HEK293 (cell line): ENCODE data around the gene CEBPZ.

ENCODE experiments used
- CTCF ChIA-PET: fragments of 350-600 bp; formaldehyde crosslinking; extraction: SDS; loops from one replicate; lab custom pipeline; 2021; ENCODE audit warnings: antibody characterized with exemption; lab: Yijun Ruan, JAX
- POLR2A ChIA-PET: fragments of 300-600 bp; formaldehyde crosslinking; extraction: SDS; loops from one replicate; lab custom pipeline; 2020; ENCODE audit warnings: antibody characterized with exemption, inconsistent platforms; lab: Yijun Ruan, JAX
- H3K27ac ChIP-seq: fragments of 200-500 bp; sonication (Bioruptor generic); 2 replicates; pipeline ENCODE4 v1.5.1; 2014; ENCODE audit warnings: low read depth, low read length, control low read depth, inconsistent platforms; ENCODE audit errors: extremely low read depth
- H3K36me3 ChIP-seq, 2 experiments: fragments of 200-500 bp in 1 of 2; sonication (Bioruptor generic) in 1 of 2; 1 replicate in 1 of 2; 2 replicates in 1 of 2; pipeline ENCODE4 v1.5.1; 2014 to 2017; ENCODE audit warnings: inconsistent platforms in 2 of 2, low read length in 2 of 2; ENCODE audit not compliant: control insufficient read depth in 2 of 2, insufficient read depth in 1 of 2
- H3K4me1 ChIP-seq: fragments of 200-500 bp; sonication (Bioruptor generic); 2 replicates; pipeline ENCODE4 v1.5.1; 2014; ENCODE audit warnings: mild to moderate bottlenecking, low read length, inconsistent platforms; ENCODE audit not compliant: control insufficient read depth, insufficient read depth
- H3K4me3 ChIP-seq: 2 replicates; pipeline ENCODE4 v1.5.1; 2011; ENCODE audit warnings: low read depth, mild to moderate bottlenecking, control low read depth, low read length, moderate library complexity
- H3K9me3 ChIP-seq: fragments of 200-500 bp; sonication (Bioruptor generic); 2 replicates; pipeline ENCODE4 v1.5.1; 2014; ENCODE audit warnings: low read depth, low read length, inconsistent platforms; ENCODE audit not compliant: control insufficient read depth, insufficient read depth
- KLF16 ChIP-seq: fragments of 450-650 bp; formaldehyde crosslinking; IDR thresholded peaks from 2 replicates; pipeline ENCODE4 v1.5.1; 2017; ENCODE audit warnings: missing biosample characterization, missing genetic modification characterization
- SCRT2 ChIP-seq: fragments of 450-650 bp; formaldehyde crosslinking; IDR thresholded peaks from 2 replicates; pipeline ENCODE4 v1.5.1; 2016; ENCODE audit warnings: missing biosample characterization, missing genetic modification characterization
- SP2 ChIP-seq: fragments of 450-650 bp; formaldehyde crosslinking; IDR thresholded peaks from 2 replicates; pipeline ENCODE4 v1.5.1; 2016; ENCODE audit warnings: missing biosample characterization, missing genetic modification characterization
- SP3 ChIP-seq: fragments of 450-650 bp; formaldehyde crosslinking; IDR thresholded peaks from 2 replicates; pipeline ENCODE4 v1.5.1; 2016; ENCODE audit warnings: missing biosample characterization, missing genetic modification characterization
- WT1 ChIP-seq: fragments of 450-650 bp; formaldehyde crosslinking; IDR thresholded peaks from 2 replicates; pipeline ENCODE4 v1.5.1; 2016; ENCODE audit warnings: missing biosample characterization, missing genetic modification characterization
- ZBTB7A ChIP-seq: fragments of 450-650 bp; formaldehyde crosslinking; IDR thresholded peaks from 2 replicates; pipeline ENCODE4 v1.5.1; 2016; ENCODE audit warnings: low read depth, missing biosample characterization, missing genetic modification characterization
- ZBTB8A ChIP-seq: fragments of 450-650 bp; formaldehyde crosslinking; IDR thresholded peaks from 2 replicates; pipeline ENCODE4 v1.5.1; 2016; ENCODE audit warnings: missing biosample characterization, missing genetic modification characterization
- ZFHX2 ChIP-seq: fragments of 450-650 bp; formaldehyde crosslinking; conservative IDR thresholded peaks from 2 replicates; pipeline ENCODE4 v1.5.1; 2016; ENCODE audit warnings: missing biosample characterization, missing genetic modification characterization
- ZNF121 ChIP-seq: fragments of 450-650 bp; formaldehyde crosslinking; IDR thresholded peaks from 2 replicates; pipeline ENCODE4 v1.5.1; 2016; ENCODE audit warnings: missing biosample characterization, missing genetic modification characterization
- ZNF394 ChIP-seq: fragments of 450-650 bp; formaldehyde crosslinking; IDR thresholded peaks from 2 replicates; pipeline ENCODE4 v1.5.1; 2016; ENCODE audit warnings: missing biosample characterization, missing genetic modification characterization, mild to moderate bottlenecking, moderate library complexity, borderline replicate concordance
- ZNF585B ChIP-seq: fragments of 450-650 bp; formaldehyde crosslinking; IDR thresholded peaks from 2 replicates; pipeline ENCODE4 v1.5.1; 2016; ENCODE audit warnings: missing biosample characterization, missing genetic modification characterization
- ZNF76 ChIP-seq: fragments of 450-650 bp; formaldehyde crosslinking; IDR thresholded peaks from 2 replicates; pipeline ENCODE4; 2016; ENCODE audit warnings: low read depth, missing biosample characterization, missing genetic modification characterization, borderline replicate concordance
- ZNF830 ChIP-seq: fragments of 450-650 bp; IDR thresholded peaks from 2 replicates; pipeline ENCODE4 v1.5.0; 2018; ENCODE audit warnings: missing biosample characterization, missing genetic modification characterization, low read depth, mild to moderate bottlenecking, moderate library complexity
- ZXDB ChIP-seq: fragments of 450-650 bp; formaldehyde crosslinking; IDR thresholded peaks from 2 replicates; pipeline ENCODE4 v1.5.1; 2016; ENCODE audit warnings: missing biosample characterization, missing genetic modification characterization
- TF ChIP-seq, protein P1 (sequence below): fragments of 450-650 bp; formaldehyde crosslinking; optimal IDR thresholded peaks from 2 replicates; pipeline ENCODE3; 2016; ENCODE audit warnings: missing biosample characterization, mild to moderate bottlenecking, missing genetic modification characterization
- TF ChIP-seq, protein P2 (sequence below): fragments of 450-650 bp; formaldehyde crosslinking; IDR thresholded peaks from 2 replicates; pipeline ENCODE4 v1.5.1; 2017; ENCODE audit warnings: missing biosample characterization, mild to moderate bottlenecking, missing genetic modification characterization, moderate library complexity
- TF ChIP-seq, protein P3 (sequence below): fragments of 450-650 bp; formaldehyde crosslinking; IDR thresholded peaks from 2 replicates; pipeline ENCODE4 v1.5.1; 2016; ENCODE audit warnings: missing biosample characterization, missing genetic modification characterization
- TF ChIP-seq, protein P4 (sequence below): fragments of 450-650 bp; formaldehyde crosslinking; IDR thresholded peaks from 2 replicates; pipeline ENCODE4 v1.5.1; 2017; ENCODE audit warnings: missing biosample characterization, missing genetic modification characterization
- TF ChIP-seq, protein P5 (sequence below): fragments of 450-650 bp; formaldehyde crosslinking; IDR thresholded peaks from 2 replicates; pipeline ENCODE4 v1.5.1; 2016; ENCODE audit warnings: missing biosample characterization, missing genetic modification characterization, borderline replicate concordance

Gene CEBPZ

DNA sequence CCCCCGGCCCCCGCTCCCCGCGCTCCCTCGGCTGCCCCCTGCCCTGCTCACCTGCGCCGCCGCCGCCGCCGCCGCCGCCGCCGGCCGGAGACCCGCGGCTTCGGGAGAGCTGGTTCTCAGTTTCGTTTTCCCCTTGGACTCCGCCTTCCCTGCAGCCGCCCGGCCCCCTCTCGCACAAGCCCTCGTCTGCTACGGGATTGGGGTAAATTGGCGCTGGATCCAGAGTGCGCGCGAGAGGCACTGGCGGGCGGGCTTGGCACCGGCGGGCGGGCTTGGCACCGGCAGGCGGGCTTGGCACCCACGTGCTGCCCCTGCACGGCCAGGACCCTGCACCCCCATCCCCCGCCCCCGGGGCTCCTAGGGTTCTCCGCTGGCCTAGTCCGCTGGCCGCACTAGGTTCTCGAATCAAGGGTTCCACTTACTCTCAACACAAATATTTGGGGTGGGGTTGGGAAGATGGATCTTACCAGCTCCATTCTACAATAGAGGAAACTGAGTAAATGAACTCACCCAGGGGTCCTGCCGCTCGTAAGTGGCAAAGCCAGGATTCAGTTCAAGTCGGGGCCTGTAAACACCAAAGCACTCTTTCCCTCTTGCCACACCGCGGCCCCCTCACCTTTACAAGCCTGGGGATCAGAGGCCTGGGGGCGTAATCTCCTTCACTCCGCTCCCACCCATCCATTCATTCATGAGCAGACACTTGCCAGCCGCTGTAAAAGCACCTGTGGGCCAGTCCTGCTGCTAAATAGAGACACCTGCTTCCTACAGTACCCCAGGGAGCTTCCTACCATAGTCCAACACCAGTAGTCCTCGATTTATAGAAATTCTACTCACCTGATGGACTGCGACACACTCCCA, 74.3 kb downstream of the CEBPZ start, which contains the start of gene EIF2AK2:
TSS of gene EIF2AK2 (minus strand) at position 124 of the 858 bp plus-strand sequence. CDS start 9,174 bp downstream, outside the sequence.
- 0 out of 2 replicates have a peak, but pooled peaks have one; percentile 45 for TF ChIP-seq ZBTB8A
- TF ChIP-seq SP3 (tag by site-specific recombination), result peak; percentile 48; the same call in 1 of the 2 replicates
- no peak for TF ChIP-seq ZNF121
- TF ChIP-seq, protein P1, sequence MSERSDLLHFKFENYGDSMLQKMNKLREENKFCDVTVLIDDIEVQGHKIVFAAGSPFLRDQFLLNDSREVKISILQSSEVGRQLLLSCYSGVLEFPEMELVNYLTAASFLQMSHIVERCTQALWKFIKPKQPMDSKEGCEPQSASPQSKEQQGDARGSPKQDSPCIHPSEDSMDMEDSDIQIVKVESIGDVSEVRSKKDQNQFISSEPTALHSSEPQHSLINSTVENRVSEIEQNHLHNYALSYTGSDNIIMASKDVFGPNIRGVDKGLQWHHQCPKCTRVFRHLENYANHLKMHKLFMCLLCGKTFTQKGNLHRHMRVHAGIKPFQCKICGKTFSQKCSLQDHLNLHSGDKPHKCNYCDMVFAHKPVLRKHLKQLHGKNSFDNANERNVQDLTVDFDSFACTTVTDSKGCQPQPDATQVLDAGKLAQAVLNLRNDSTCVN, result peak; percentile 44
- no peak for TF ChIP-seq WT1 (tag by site-specific recombination)
- TF ChIP-seq, protein P2, sequence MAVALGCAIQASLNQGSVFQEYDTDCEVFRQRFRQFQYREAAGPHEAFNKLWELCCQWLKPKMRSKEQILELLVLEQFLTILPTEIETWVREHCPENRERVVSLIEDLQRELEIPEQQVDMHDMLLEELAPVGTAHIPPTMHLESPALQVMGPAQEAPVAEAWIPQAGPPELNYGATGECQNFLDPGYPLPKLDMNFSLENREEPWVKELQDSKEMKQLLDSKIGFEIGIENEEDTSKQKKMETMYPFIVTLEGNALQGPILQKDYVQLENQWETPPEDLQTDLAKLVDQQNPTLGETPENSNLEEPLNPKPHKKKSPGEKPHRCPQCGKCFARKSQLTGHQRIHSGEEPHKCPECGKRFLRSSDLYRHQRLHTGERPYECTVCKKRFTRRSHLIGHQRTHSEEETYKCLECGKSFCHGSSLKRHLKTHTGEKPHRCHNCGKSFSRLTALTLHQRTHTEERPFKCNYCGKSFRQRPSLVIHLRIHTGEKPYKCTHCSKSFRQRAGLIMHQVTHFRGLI (tag by site-specific recombination), result 0 out of 2 replicates have a peak, but pooled peaks have one; percentile 21
- TF ChIP-seq ZBTB7A (tag by site-specific recombination), result no peak
- TF ChIP-seq, protein P3, sequence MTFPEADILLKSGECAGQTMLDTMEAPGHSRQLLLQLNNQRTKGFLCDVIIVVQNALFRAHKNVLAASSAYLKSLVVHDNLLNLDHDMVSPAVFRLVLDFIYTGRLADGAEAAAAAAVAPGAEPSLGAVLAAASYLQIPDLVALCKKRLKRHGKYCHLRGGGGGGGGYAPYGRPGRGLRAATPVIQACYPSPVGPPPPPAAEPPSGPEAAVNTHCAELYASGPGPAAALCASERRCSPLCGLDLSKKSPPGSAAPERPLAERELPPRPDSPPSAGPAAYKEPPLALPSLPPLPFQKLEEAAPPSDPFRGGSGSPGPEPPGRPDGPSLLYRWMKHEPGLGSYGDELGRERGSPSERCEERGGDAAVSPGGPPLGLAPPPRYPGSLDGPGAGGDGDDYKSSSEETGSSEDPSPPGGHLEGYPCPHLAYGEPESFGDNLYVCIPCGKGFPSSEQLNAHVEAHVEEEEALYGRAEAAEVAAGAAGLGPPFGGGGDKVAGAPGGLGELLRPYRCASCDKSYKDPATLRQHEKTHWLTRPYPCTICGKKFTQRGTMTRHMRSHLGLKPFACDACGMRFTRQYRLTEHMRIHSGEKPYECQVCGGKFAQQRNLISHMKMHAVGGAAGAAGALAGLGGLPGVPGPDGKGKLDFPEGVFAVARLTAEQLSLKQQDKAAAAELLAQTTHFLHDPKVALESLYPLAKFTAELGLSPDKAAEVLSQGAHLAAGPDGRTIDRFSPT (tag by site-specific recombination), result peak; percentile 65
- peak; percentile 61 for TF ChIP-seq ZFHX2
- no peak for TF ChIP-seq ZNF585B (tag by site-specific recombination)
- no peak for TF ChIP-seq ZNF394 (tag by site-specific recombination)
- peak; percentile 57 for TF ChIP-seq SP2 (tag by site-specific recombination)
- no peak for TF ChIP-seq KLF16 (tag by site-specific recombination)
- no peak for TF ChIP-seq ZNF830
- peak; percentile 40 for TF ChIP-seq ZXDB (tag by site-specific recombination)
- TF ChIP-seq, protein P4, sequence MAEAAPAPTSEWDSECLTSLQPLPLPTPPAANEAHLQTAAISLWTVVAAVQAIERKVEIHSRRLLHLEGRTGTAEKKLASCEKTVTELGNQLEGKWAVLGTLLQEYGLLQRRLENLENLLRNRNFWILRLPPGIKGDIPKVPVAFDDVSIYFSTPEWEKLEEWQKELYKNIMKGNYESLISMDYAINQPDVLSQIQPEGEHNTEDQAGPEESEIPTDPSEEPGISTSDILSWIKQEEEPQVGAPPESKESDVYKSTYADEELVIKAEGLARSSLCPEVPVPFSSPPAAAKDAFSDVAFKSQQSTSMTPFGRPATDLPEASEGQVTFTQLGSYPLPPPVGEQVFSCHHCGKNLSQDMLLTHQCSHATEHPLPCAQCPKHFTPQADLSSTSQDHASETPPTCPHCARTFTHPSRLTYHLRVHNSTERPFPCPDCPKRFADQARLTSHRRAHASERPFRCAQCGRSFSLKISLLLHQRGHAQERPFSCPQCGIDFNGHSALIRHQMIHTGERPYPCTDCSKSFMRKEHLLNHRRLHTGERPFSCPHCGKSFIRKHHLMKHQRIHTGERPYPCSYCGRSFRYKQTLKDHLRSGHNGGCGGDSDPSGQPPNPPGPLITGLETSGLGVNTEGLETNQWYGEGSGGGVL, result 0 out of 2 replicates have a peak, but pooled peaks have one; percentile 16
- TF ChIP-seq SCRT2 (tag by site-specific recombination), result 0 out of 2 replicates have a peak, but pooled peaks have one; percentile 52
- TF ChIP-seq, protein P5, sequence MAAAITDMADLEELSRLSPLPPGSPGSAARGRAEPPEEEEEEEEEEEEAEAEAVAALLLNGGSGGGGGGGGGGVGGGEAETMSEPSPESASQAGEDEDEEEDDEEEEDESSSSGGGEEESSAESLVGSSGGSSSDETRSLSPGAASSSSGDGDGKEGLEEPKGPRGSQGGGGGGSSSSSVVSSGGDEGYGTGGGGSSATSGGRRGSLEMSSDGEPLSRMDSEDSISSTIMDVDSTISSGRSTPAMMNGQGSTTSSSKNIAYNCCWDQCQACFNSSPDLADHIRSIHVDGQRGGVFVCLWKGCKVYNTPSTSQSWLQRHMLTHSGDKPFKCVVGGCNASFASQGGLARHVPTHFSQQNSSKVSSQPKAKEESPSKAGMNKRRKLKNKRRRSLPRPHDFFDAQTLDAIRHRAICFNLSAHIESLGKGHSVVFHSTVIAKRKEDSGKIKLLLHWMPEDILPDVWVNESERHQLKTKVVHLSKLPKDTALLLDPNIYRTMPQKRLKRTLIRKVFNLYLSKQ, result no peak
- TF ChIP-seq ZNF76, result no peak
- POLR2A ChIA-PET, result interaction anchor here (1.1 to 1.3 kb wide), 3 partner anchors 74 to 514 kb away, joined by 3 read pairs; partner anchors contain the start of genes CEBPZ and NDUFAF7
- peaks cover 10% of the 10 kb centered on the region; the same call in 1 of the 2 replicates for H3K4me1 ChIP-seq
- CTCF ChIA-PET, result interaction anchor here (0.7 to 4.1 kb wide), 3 partner anchors 10 to 20 kb away, joined by 3 to 22 read pairs (median 4); no protein-coding TSS in a partner anchor
- peak within 1 kb of the TSS; percentile 86 for H3K4me3 ChIP-seq
- peaks cover 3 to 8% of the 10 kb centered on the region in 2 experiments; a peak in 2 of 3 replicates for H3K36me3 ChIP-seq
- H3K9me3 ChIP-seq, result no peaks in the 10 kb centered on the region
- peak within 1 kb of the TSS; percentile 67 for H3K27ac ChIP-seq
